ENCODE data around the gene TNMD.
A peak's percentile ranks its signal among the peaks of the same experiment; 100 is the strongest.
"Not testable (repeated sequence)": the region's sequence is repeated elsewhere in the genome, so short reads cannot be mapped to it uniquely, and the experiment has no call there.

TNMD gene

DNA sequence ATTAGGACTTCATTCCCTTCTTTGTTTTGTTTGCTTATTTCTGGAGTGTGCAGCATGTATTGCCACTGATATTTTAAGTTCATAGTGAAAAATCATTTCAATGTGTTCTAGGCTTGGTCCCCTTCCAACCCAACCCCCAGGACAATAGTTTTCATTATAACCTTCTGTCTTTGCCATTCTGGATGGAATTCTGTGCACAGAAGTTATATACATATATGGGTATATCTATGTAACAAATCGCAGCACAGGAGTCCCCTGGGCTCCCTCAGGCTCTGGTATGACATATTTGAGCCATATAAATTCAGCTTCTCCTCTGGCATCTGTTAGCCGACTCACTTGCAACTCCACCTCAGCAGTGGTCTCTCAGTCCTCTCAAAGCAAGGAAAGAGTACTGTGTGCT is at the start of gene TNMD:
TSS of gene TNMD (plus strand) at position 326 of the 400 bp plus-strand sequence. CDS start 83 bp downstream, outside the sequence.
- no peak for DNase-seq

DNA sequence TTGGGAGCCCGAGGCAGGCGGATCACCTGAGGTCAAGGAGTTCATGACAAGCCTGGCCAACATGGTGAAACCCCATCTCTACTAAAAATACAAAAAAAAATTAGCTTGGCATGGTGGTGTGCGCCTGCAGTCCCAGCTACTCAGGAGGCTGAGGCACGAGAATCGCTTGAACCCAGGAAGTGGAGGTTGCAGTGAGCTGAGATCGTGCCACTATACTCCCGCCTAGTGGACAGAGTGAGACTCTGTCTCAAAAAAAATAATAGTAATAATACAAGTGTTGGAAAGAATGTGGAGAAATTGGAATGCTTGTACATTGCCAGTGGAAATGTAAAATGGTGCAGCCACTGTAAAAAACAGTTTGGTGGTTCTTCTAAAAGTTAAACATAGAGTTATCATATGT is 19.2 kb upstream of the TNMD start:
- DNase-seq = not testable (repeated sequence)

DNA sequence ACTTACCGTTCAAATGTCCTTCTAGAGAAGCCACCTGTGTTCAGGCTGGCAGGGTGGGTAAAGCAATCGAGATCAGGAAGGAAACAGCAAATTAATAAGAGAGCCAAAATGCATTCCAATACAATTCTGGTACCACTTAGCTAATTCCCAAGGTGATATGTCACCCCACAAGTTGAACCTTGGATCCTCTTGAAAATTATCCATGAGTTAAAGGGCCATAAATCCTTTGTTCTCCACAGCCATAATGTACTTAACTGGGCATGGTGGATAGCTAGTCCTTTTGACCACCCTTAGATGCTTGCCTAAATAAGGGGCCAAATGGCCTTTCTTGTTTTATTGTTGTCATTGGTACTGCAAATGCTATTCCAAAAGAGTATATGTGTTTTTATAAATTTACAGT is 2.0 kb downstream of the TNMD start:
- DNase-seq = no peak

DNA sequence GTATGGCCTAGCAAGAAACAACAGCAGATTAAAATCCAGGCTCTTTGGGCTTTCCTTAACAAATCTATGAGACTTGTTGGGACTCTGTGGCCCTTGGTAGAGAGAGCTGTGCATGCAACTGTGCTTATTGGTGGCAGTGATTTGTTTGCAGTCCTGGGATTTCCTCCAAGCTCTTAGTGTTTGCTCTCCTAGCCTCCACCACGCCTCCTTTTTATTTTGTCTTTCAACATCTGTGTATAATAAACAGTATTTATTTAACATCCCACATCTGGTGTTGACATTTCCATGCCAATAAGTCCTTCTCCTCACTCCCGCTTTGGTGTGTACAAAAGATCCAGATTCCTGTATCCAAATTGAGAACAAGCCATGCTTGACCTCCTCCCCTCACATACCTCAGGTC is 3.1 kb downstream of the TNMD start:
- no peak for DNase-seq

DNA sequence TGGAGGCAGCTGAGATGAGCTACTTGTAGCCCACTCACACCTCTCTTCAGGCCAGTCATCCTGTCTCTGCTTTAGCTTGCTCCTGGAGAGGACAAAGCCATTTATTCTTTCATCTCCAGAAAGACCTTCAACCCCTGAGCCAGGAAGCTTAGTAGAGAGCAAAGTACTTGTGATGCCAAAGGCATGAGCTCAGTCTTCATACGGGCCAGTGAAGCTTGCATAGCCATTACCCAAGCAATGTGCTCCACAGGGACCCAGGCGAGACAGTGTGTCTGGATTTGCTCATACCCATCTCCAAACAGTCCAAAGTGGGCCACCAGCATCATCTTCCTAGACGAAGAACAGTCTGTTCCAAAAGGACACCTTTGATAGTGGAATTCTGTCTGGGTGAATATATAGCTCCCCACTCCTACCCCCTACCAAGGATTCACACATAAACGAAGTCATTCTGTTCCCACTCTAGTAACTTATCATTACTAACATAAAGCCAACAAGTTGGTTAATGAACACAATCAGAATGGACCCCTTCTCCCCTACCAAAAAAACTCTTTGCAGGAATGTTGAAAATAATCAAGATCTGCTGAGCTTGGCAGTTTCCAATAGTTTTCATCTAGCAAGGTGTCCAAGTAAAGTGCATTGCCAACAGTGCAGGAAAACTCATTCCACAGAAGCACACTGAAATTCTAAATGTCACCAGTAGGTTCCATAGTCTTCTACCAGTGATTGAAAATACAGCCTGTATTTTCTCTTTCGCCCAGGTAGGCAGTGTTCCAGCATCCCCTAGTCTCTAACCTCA is 6.7 kb downstream of the TNMD start:
- no peak for DNase-seq

DNA sequence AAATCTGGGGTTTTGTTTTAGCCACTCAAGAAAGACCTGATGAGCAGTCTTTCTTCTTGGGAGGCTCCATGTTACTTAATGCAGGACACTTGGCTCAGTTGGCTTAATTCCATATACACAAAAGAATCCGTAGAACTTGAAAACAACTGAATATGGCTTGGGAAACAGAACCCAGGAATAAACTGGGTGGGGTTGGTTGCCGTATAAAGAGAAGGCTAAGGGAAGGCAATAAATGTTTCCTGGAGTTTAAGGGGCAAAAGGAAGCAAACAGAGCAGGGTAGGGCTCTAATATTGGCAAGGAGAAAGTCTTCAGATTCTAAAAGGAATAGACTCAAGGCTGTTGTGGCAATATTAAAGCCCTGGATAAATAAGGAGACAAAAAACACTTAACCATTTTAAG is 8.4 kb downstream of the TNMD start:
- DNase-seq = no peak

DNA sequence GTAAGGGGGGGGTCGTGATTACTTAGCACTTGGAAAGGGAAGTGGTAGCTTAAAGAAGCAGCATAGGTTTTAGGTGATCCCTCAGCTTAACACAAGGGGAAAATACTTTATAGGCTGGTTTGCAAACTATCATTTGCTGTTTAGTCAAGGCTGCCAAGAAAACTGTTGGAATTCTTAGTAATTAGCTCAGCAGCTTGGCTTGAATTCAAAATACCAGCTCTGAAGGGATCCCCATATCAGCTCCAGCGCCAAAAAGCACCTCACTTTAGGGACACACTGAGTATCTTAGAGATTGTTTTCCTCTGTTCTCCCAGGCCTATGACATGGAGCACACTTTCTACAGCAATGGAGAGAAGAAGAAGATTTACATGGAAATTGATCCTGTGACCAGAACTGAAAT is 8.8 kb downstream of the TNMD start:
- no peak for DNase-seq

DNA sequence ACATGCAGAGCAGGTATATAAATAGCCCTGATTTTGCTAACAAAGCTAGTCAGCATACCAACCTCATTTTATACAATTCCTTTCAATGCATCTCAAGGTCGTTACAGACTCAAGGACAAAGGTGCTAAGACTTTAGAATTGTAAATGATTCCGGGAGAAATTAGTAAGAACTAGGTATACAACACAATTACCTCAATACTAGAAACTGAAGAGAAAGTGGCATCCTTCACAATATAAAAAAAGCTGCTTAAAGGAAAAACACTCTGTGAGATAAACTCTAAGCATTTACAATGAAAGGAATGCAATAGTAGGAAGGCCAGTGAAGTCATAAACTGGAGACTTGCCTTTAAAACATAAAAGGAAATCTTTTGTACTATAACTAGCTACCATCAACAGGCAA is 11.9 kb downstream of the TNMD start:
- DNase-seq = no peak

DNA sequence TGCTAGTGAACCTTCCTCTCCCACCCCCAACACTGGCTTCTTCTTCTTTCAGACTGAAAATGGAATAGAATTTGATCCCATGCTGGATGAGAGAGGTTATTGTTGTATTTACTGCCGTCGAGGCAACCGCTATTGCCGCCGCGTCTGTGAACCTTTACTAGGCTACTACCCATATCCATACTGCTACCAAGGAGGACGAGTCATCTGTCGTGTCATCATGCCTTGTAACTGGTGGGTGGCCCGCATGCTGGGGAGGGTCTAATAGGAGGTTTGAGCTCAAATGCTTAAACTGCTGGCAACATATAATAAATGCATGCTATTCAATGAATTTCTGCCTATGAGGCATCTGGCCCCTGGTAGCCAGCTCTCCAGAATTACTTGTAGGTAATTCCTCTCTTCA is 14.7 kb downstream of the TNMD start:
- DNase-seq = no peak

DNA sequence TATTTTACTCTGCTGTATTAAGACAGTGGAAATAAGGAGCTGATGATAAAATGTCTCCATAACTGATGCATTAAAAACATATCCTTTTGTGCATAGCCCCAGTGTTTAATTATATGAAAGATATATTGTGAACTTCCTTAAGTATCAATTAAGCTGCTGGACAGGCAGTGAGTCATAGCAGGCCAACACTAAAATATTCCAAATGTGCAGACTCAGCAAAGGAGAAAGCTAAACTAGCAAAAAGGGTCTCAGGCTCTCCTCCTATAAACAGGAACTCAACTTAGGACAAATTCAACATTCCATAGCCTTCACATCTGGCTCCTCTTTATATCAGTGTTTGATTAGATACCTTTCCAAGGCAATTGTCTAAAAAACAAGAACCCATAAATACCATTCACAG is 15.6 kb downstream of the TNMD start:
- DNase-seq = no peak

DNA sequence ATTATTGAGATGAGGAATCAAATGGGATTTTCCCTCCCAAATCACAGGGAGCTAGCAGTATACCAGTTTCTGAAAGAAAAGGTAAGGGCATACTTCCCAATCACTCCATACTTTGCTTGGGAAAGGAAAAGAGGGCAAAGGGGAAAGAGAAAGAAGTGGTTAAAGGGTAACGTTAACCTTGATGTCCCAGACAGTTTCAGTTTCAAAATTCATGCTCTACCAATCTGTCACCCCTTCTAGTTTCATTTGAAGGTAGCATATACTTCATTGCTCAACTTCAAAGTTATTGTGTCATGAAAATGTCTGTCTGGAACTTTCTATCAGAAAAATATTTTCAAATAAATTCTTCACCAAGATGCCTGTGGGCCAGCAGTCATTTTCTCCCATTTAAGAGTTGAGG is 16.0 kb downstream of the TNMD start:
- no peak for DNase-seq

DNA sequence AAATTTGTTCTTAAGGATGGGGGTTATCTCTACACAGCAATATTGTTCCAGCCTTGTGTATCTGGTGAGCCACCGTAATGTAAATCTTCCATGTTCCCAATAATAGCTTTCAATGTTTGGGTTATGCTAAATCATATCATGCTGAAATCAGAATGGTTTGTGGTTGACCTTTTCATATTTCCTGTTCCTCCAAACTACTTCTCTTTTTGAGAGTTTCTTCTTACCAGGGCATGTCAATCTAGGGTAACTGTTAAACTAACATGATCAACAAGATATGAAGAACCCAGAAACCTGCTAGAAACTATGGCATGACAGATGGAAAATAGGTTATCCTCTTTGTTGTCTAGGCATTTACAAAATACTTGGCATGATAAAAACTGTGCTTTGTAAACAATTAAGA is 22.0 kb downstream of the TNMD start:
- DNase-seq = no peak

DNA sequence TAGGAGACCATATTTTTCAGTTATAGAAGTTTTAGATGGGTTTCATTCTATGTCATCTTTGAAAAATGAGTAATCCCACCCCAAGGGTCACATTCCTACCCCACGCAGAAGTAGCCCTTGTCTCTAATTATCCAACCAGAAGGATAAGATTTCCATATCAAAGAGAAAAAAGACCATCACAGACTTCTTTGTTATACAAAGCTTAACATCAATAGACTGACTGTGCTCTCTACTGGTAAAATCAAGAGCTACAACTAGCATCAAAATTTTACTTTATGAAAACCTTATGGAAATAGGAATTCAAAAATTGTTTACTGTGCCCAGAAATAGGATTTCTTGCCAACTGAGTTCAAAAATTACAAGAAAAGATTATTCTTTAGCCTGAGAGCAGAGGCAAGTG is 24.9 kb downstream of the TNMD start:
- no peak for DNase-seq

DNA sequence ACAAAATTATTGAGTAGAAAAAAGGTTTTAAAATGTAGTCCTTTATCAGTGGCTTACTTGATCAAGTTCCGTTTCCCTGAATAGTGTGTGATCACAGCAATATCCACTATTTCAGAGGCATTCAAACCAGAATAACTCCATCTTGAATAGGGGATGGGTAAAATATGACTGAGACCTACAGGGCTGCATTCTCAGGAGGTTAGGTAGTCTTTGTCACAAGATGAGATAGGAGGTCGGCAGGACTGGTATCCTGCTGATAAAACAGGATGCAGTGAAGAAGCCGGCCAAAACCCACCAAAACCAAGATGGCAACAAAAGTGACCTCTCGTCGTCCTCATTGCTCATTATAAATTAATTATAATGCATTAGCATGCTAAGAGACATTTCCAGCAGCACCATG is 27.2 kb downstream of the TNMD start:
- DNase-seq = no peak

DNA sequence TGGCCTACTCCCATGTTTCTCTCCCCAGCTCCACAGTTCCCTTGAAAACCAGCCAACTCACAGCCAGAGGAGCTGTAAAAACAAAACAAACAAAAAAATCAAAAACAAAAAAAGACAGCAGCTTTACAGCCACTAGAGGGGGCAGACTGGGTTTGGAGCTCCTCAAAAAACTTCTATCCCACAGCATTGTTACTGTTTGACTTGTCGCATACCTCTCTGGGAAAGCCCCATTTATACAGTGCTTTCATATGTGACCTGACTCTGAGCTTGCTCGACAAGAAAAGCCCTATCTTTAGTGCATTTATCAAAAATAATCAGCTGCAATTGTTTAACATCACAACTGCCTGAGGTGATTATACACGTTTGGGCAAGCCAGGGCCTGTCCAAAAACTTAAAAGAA is 30.3 kb downstream of the TNMD start:
- DNase-seq = peak; percentile 63

DNA sequence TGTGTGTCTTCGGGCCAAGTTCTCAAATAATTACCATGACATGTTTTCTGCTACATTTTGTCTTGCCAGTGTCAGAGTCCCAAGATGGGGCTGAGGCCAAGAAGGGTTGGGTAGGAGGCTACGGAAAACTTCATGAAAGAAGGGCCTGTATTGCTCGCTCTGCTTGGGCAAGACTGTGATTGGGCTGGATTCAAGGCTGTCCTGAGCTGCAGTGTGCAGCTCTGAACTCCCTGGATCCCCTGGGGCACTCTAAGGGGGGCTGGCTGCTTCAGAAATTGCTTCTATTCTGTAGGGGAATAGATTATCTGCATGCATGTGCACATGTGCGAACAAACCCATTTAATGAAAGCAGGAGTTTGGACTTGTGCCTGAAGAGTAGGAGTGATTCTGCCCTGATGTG is 38.3 kb downstream of the TNMD start:
- DNase-seq = no peak

DNA sequence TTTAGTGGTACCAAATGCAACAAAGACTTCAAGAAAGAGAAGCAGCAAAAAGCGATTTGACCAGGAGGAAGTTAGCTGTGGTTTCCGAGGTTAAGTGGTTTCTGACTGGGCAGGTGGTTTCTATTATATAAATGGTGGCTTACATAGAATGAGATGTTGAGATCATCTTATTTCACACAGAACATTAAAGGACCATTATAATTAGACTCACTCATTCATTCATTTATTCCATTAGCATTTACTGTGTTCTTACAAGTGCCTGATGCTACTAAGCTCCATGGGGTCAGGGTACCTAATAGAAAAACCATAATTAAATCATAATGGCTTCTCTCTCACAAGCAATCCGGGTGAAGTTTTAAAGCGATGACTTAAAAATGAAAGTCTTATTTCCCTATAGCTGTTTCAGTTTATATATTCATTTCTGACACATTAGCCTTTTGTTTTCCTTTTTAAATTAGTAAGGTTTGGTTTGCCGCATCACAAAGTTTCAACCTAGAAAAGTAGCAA is 41.3 kb downstream of the TNMD start:
- DNase-seq = no peak

DNA sequence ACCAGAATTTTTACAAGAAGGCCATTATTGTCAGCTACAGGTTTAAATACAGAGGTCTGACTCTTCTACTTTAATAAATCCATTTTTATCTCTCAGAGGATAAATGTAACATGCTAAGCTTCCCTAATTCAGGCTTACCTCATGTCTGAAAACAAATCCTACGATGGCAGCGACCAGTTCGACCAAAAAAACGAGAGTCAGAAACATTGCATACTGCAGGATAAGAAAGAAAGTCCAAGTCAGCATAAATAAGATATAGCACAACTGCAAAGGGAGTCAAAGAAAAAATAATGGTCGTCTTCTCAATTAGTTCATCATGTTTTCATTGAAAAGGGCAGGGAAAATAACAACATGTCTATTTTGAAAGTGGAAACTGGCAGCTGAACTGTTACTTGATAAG is 50.3 kb downstream of the TNMD start:
- no peak for DNase-seq

DNA sequence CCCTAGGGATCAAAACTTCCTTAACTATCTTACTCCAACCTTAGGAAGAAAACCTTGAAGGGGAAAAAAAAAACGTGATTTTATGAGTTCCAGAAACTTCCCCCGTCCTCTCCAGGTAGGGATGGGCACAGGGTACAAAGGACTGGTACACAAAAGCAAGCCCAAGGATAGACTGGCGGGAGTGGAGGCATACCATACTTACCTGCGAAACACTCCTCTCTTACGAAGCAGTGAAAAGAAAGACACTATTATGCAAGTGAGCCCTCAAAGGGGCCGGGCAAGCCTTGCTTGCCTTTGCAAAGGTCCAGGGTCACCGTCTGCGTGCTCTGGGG is 51.2 kb downstream of the TNMD start:
- DNase-seq = no peak

DNA sequence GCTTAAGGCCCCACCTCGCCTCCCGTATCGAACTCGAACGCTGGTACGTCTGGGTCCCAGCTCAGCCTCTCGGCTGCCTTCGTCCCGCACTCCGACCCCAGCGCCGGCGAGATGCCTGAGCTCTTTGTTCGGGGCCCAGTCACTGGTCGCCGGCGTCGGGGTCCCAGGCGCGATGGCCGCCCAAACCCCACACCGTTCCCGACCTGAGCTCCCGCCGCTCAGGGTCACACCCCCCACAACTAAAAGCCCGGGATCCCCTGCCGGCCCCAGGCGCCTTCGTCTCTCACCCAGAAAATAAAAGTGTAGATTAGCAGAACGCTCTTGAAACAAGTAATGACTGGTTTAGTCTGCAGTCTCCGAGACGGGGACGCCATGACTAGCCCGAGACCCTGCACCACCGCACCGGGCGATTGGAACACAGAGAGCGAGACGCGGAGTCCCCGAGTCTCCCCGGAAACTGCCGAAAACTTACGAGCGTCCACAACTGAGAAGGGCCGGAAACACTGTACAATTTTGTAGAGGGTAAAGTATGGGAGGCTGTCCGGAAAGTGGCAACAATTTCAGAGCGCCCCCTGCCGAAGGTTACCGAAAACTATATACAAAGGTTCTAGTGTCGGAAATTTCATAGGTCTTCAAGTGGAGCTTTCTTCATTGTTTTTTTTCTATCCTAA is 51.7 kb downstream of the TNMD start, which contains the start of gene TSPAN6:
TSS of gene TSPAN6 (minus strand) at position 486 of the 671 bp plus-strand sequence. CDS start at position 374, 112 bp downstream.
- peak; percentile 89 for DNase-seq

DNA sequence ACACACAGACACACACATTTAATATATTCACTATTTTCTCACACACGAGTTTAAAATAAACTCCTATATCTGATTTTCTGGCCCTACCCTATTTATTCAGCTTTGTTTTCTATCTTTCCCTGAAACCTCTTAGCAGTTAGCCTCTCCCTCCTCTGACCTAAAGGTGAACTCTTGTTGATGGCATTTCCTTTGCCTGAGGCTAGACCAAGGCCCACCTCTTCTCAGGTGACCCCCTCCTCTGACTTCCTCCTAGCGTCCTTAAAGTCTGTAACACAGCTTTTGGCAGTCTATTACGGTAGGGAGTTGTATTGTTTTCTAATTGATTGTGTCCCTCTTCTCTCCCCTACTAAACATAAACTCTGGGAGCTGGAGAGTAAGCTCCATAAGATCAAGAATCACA is 57.6 kb downstream of the TNMD start:
- DNase-seq = no peak

DNA sequence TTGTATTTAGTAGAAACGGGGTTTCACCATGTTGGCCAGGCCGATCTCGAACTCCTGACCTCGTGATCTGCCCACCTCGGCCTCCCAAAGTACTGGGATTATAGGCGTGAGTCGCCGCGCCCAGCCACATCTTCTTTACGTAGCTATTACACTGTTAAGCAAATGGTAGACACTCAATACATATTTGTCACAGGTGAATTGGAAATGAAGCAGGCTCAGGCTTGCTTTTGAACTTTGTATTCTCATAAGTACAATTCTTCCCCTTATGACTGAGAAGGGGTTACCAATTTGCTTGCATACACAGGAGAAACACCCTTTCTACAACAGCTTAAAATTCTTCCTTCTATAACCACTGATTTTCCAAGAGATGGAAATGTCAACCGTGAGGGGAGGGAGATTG is 58.5 kb downstream of the TNMD start:
- DNase-seq = no peak

DNA sequence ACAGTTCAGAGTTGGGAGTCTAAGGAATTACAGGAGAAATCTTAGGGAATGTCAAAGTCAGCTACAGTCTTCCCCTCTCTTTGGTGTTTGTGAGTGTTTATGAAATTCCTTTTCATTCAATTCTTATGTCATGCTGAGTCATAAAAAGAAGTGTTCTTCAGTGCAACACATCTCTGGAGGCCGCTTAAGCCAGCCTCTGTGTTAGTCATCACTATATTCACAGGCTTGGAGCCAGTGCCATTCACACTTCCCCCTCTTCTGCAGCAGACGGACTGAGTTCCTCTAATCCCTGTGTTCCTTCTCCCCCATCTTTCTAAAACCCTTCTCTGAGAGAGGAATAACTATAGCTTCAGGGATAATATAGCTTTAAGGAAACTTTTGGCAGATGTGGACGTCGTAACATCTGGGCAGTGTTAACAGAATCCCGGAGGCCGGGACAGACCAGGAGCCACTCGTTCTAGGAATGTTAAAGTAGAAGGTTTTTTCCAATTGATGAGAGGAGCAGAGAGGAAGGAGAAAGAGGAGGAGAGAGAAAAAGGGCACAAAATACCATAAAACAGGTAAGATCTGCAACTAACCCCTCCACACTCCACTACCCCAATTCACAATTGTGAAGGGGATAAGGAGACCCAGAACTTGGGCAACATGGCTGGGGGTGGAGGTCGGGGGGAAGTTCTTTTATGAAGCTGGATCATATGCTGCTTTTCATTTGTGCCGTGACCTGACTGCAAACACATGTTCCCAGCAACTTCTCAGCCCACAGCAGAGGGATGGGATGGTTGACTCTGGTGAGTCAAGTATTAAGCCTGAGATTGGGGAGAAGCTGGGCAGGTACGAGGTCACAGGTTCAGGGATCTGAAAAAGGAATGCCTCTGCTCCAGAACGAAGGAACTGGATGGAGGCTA is 59.5 kb downstream of the TNMD start, which contains the start of gene SRPX2:
TSS of gene SRPX2 (plus strand) at position 244 of the 905 bp plus-strand sequence. CDS start 2,124 bp downstream, outside the sequence.
- no peak for DNase-seq

All from NCI-H1694 (cell line).